K562 (cell line): ENCODE measurements around the gene GFRA1. TPM values are rescaled to one million over a fixed set of nuclear protein-coding genes. Genes with fewer than 3 reads are reported as not detected.

ENCODE experiments used
- ATAC-seq: fragments of 200-7000 bp; cut with Tn5 transposase; 3 replicates; pipeline ENCODE4 v1.9.1; 2020; ENCODE audit warnings: moderate library complexity
- BruUV-seq: library from RNA; stranded (reverse); fragments of 400-500 nt; replicated peaks from 2 replicates; lab custom pipeline; 2021; lab: Mats Ljungman, UMichigan
- CTCF ChIA-PET: fragments of 300-600 bp; formaldehyde crosslinking; extraction: SDS; loops from one replicate; lab custom pipeline; 2021; ENCODE audit warnings: low intra/inter-chr PET ratio; lab: Yijun Ruan, JAX
- POLR2A ChIA-PET: fragments of 300-600, 350-650 bp; sonication (Branson Sonifier 250); formaldehyde crosslinking; extraction: SDS; loops from one replicate; lab custom pipeline; 2021; ENCODE audit warnings: antibody characterized with exemption, inconsistent platforms; lab: Yijun Ruan, JAX
- DNase-seq, 4 experiments: peaks; one replicate each; pipeline versions ENCODE4 v3.0.0 to v3.0.0-alpha.2; 2011 to 2018; ENCODE audit warnings: low spot score in 3 of 4, mixed read lengths in 3 of 4; ENCODE audit errors: extremely low read depth in 1 of 4
- FAIRE-seq: peaks from 2 replicates; lab custom pipeline; 2011; peaks lifted over from hg19 to GRCh38; lab: Jason Lieb, UNC
- H2AFZ ChIP-seq: 2 replicates; pipeline ENCODE4 v1.6.0; 2011; ENCODE audit warnings: low read depth, low read length, control low read depth, inconsistent platforms
- H3K27ac ChIP-seq: fragments of 200-600 bp; 3 replicates; pipeline ENCODE4 v1.8.0; 2011; ENCODE audit warnings: low read depth, mild to moderate bottlenecking, control low read depth, inconsistent platforms, low read length, moderate library complexity, mixed read lengths; ENCODE audit errors: extremely low read depth
- H3K27me3 ChIP-seq, 2 experiments: fragments of 300-600 bp in 1 of 2; 2 replicates in 1 of 2; 3 replicates in 1 of 2; pipeline versions ENCODE4 v1.6.0 to v1.8.0; 2011; ENCODE audit warnings: inconsistent platforms in 2 of 2, low read length in 2 of 2, mild to moderate bottlenecking in 1 of 2, mixed read lengths in 1 of 2, moderate library complexity in 1 of 2; ENCODE audit not compliant: control insufficient read depth in 2 of 2, insufficient read depth in 2 of 2
- H3K36me3 ChIP-seq: fragments of 300-600 bp; 3 replicates; pipeline ENCODE4 v1.8.0; 2011; ENCODE audit warnings: mild to moderate bottlenecking, low read length, inconsistent platforms; ENCODE audit not compliant: control insufficient read depth, insufficient read depth
- H3K4me1 ChIP-seq, 2 experiments: fragments of 200-600 bp in 1 of 2; replicated peaks in 1 of 2; 2 replicates in 1 of 2; 3 replicates in 1 of 2; pipeline versions ENCODE4 v1.5.1 to v1.8.0; 2011; ENCODE audit warnings: inconsistent platforms in 2 of 2, low read length in 2 of 2, mild to moderate bottlenecking in 1 of 2, mixed read lengths in 1 of 2, moderate library complexity in 1 of 2; ENCODE audit not compliant: control insufficient read depth in 2 of 2, insufficient read depth in 2 of 2
- H3K4me2 ChIP-seq: 2 replicates; pipeline ENCODE4 v1.6.1; 2011; ENCODE audit warnings: low read length, control low read depth, inconsistent platforms, mixed read lengths; ENCODE audit not compliant: insufficient read depth
- H3K4me3 ChIP-seq: fragments of 200-600 bp; sonication (generic), shearing (Covaris generic); 2 replicates; pipeline ENCODE4 v1.5.1; 2016; ENCODE audit warnings: control low read depth, inconsistent platforms
- H3K79me2 ChIP-seq: fragments of 200-600 bp; 3 replicates; pipeline ENCODE4 v1.8.0; 2011; ENCODE audit warnings: low read length, inconsistent platforms; ENCODE audit not compliant: control insufficient read depth, insufficient read depth
- H3K9ac ChIP-seq, 2 experiments: 2 replicates each; pipeline versions ENCODE4 v1.6.0 to v1.6.1; 2011; ENCODE audit warnings: low read depth in 2 of 2, low read length in 2 of 2, control low read depth in 1 of 2, inconsistent platforms in 1 of 2, mild to moderate bottlenecking in 1 of 2, mixed read lengths in 1 of 2; ENCODE audit not compliant: insufficient read depth in 1 of 2
- H3K9me1 ChIP-seq: one replicate; pipeline ENCODE4 v1.6.0; 2011; ENCODE audit warnings: inconsistent platforms, mild to moderate bottlenecking, low read length, moderate library complexity; ENCODE audit not compliant: control insufficient read depth, insufficient read depth
- H3K9me3 ChIP-seq: replicated peaks from 2 replicates; pipeline ENCODE4 v1.5.1; 2011; ENCODE audit warnings: low read depth, low read length, inconsistent platforms; ENCODE audit not compliant: control insufficient read depth, insufficient read depth
- H4K20me1 ChIP-seq: replicated peaks from 2 replicates; pipeline ENCODE4 v1.6.1; 2011; ENCODE audit warnings: low read length, inconsistent platforms, mixed read lengths; ENCODE audit not compliant: control insufficient read depth, insufficient read depth
- ADNP ChIP-seq: fragments of 200-800 bp; sonication (Bioruptor generic); IDR thresholded peaks from 2 replicates; pipeline ENCODE4 v1.6.1; 2016; ENCODE audit warnings: missing genetic modification characterization, missing compliant biosample characterization
- BACH1 ChIP-seq: fragments of 200-800 bp; sonication (Bioruptor generic); IDR thresholded peaks from 2 replicates; pipeline ENCODE4 v1.6.1; 2016; ENCODE audit warnings: missing genetic modification characterization, missing compliant biosample characterization
- GABPA ChIP-seq: fragments of 200-800 bp; sonication (Bioruptor generic); conservative IDR thresholded peaks from 2 replicates; pipeline ENCODE4 v1.6.1; 2016; ENCODE audit warnings: low read depth, missing genetic modification characterization, missing compliant biosample characterization
- HDAC1 ChIP-seq, 2 experiments: fragments of 450-650 bp; IDR thresholded peaks; 2 replicates each; pipeline ENCODE4 v1.6.1; 2016 to 2017; ENCODE audit warnings: inconsistent platforms in 1 of 2, mild to moderate bottlenecking in 1 of 2, moderate library complexity in 1 of 2
- HIVEP1 ChIP-seq: fragments of 250-450 bp; sonication (Bioruptor Pico); IDR thresholded peaks from 2 replicates; pipeline ENCODE4 v1.4.0; 2020; ENCODE audit warnings: mild to moderate bottlenecking
- HLTF ChIP-seq: fragments of 450-650 bp; IDR thresholded peaks from 2 replicates; pipeline ENCODE4 v1.6.1; 2016
- L3MBTL2 ChIP-seq: fragments of 450-650 bp; IDR thresholded peaks from 2 replicates; pipeline ENCODE4 v1.6.1; 2016; ENCODE audit warnings: mild to moderate bottlenecking, moderate library complexity
- NCOA6 ChIP-seq: fragments of 450-650 bp; IDR thresholded peaks from 2 replicates; pipeline ENCODE4 v1.6.1; 2017; ENCODE audit warnings: mild to moderate bottlenecking
- PRMT5 ChIP-seq: sonication (generic); formaldehyde crosslinking; IDR thresholded peaks from 2 replicates; pipeline ENCODE4 v1.5.0; 2020; ENCODE audit warnings: missing genetic modification reagents
- SIRT6 ChIP-seq: IDR thresholded peaks from one replicate; pipeline ENCODE4 v1.6.1; 2012; ENCODE audit warnings: low read depth, mild to moderate bottlenecking, control low read depth, inconsistent platforms, low read length, moderate library complexity
- SP1 ChIP-seq: sonication (generic); formaldehyde crosslinking; IDR thresholded peaks from 2 replicates; pipeline ENCODE4 v1.8.1; 2022; ENCODE audit warnings: mild to moderate bottlenecking, missing genetic modification reagents
- TAF7 ChIP-seq: fragments of 450-650 bp; IDR thresholded peaks from 2 replicates; pipeline ENCODE4 v1.6.1; 2016; ENCODE audit warnings: missing genetic modification characterization, missing compliant biosample characterization
- TCFL5 ChIP-seq: fragments of 250-450 bp; sonication (Bioruptor Pico); conservative IDR thresholded peaks from 2 replicates; pipeline ENCODE4 v1.6.1; 2021; ENCODE audit warnings: mild to moderate bottlenecking, moderate library complexity, matching md5 sums
- ZNF184 ChIP-seq: sonication (generic); formaldehyde crosslinking; IDR thresholded peaks from 2 replicates; pipeline ENCODE4 v1.5.0; 2020; ENCODE audit warnings: missing genetic modification reagents
- ZNF232 ChIP-seq: sonication (generic); formaldehyde crosslinking; IDR thresholded peaks from 2 replicates; pipeline ENCODE4 v1.8.0; 2022; ENCODE audit warnings: mild to moderate bottlenecking, missing genetic modification reagents
- WGBS: fragments of 100-300 bp; shearing (Covaris generic); methylation state at CpG from one replicate; pipeline ENCODE4 v1.1.6; 2016; ENCODE audit warnings: low coverage, mixed read lengths; ENCODE audit not compliant: insufficient coverage; ENCODE audit errors: missing lambda C conversion rate; 5-methylcytosine and 5-hydroxymethylcytosine counted together
- in situ Hi-C: fragments of 300-500 bp; cut with MboI; formaldehyde crosslinking; loops from 4 replicates; pipeline ENCODE4 v1.15.0; 2018; ENCODE audit warnings: inconsistent platforms, mixed read lengths
- intact Hi-C: fragments of 100-400 bp; cut with micrococcal nuclease; formaldehyde crosslinking; loops from 2 replicates; pipeline ENCODE4 v1.14.2; 2022
- polyA plus RNA-seq, 8 experiments: library from polyadenylated mRNA; depleted of rRNA in 4 of 8; stranded (reverse) in 5 of 8; unstranded in 3 of 8; fragments of >200 nt; fragmentation: Nextera tagmentation in 2 of 8; fragmentation: Illumina TruSeq in 1 of 8; extraction: Ambion mirVana in 2 of 8; extraction: Trizol in 1 of 8; gene quantifications; 2 replicates each; pipeline versions ENCODE4 v1.2.1 to v1.2.3, GENCODE V29; 2011 to 2014; ENCODE audit warnings: inconsistent platforms in 1 of 8, missing spikeins in 1 of 8
- total RNA-seq, 7 experiments: library from RNA; depleted of rRNA in 6 of 7; stranded (reverse); fragments of >200 nt in 6 of 7; fragmentation: Illumina TruSeq in 2 of 7; extraction: Trizol in 2 of 7; gene quantifications; 2 replicates each; pipeline versions ENCODE4 v1.2.1 to v1.2.3, GENCODE V29; 2011 to 2021; ENCODE audit warnings: low replicate concordance in 1 of 7
- TF ChIP-seq, protein P1 (sequence below): fragments of 250-450 bp; sonication (Bioruptor Pico); IDR thresholded peaks from 2 replicates; pipeline ENCODE4 v1.8.0; 2022; ENCODE audit warnings: moderate library complexity, mild to moderate bottlenecking, inconsistent platforms
- TF ChIP-seq, protein P2 (sequence below): sonication (generic); formaldehyde crosslinking; IDR thresholded peaks from 2 replicates; pipeline ENCODE4 v1.8.0; 2022; ENCODE audit warnings: mild to moderate bottlenecking, missing genetic modification reagents

Gene GFRA1
- total and polyA plus RNA-seq, 9 of the 15 experiments (the other 6 are each of a cell fraction or from before 2014, with no cell fraction given) = 0.04 TPM; not detected in 8

GRCh38 chr10:116170815-116171250, 102.2 kb downstream of the GFRA1 start:
- BruUV-seq = no TSS peak
- Histone ChIP-seq H3K36me3 (no peaks in the 10 kb centered on the region), H2AFZ (no peak overlapping the region), H3K9me3 (no peaks in the 10 kb centered on the region), H3K4me3 (no peak overlapping the region), H3K27ac (no peak overlapping the region), H3K9me1 (no peaks in the 10 kb centered on the region), H3K4me1 (no peaks in the 10 kb centered on the region), H4K20me1 (no peaks in the 10 kb centered on the region), H3K79me2 (no peaks in the 10 kb centered on the region), H3K4me2 (no peak overlapping the region), H3K27me3 (no peaks in the 10 kb centered on the region), H3K9ac (no peak overlapping the region)
- ATAC-seq (no peak), DNase-seq (no peak), FAIRE-seq (no peak)
- 0% methylated on average over 2 of the region's 2 CpGs for WGBS
- no peak for TF ChIP-seq GABPA (tag)
- no peak for TF ChIP-seq ADNP (tag)
- no peak for TF ChIP-seq HIVEP1
- TF ChIP-seq, protein P1, sequence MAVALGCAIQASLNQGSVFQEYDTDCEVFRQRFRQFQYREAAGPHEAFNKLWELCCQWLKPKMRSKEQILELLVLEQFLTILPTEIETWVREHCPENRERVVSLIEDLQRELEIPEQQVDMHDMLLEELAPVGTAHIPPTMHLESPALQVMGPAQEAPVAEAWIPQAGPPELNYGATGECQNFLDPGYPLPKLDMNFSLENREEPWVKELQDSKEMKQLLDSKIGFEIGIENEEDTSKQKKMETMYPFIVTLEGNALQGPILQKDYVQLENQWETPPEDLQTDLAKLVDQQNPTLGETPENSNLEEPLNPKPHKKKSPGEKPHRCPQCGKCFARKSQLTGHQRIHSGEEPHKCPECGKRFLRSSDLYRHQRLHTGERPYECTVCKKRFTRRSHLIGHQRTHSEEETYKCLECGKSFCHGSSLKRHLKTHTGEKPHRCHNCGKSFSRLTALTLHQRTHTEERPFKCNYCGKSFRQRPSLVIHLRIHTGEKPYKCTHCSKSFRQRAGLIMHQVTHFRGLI (CRISPR knock-in tag) = no peak
- no peak for TF ChIP-seq TAF7 (tag)
- TF ChIP-seq TCFL5 (CRISPR knock-in tag) = no peak
- TF ChIP-seq ZNF184 = no peak
- TF ChIP-seq, protein P2, sequence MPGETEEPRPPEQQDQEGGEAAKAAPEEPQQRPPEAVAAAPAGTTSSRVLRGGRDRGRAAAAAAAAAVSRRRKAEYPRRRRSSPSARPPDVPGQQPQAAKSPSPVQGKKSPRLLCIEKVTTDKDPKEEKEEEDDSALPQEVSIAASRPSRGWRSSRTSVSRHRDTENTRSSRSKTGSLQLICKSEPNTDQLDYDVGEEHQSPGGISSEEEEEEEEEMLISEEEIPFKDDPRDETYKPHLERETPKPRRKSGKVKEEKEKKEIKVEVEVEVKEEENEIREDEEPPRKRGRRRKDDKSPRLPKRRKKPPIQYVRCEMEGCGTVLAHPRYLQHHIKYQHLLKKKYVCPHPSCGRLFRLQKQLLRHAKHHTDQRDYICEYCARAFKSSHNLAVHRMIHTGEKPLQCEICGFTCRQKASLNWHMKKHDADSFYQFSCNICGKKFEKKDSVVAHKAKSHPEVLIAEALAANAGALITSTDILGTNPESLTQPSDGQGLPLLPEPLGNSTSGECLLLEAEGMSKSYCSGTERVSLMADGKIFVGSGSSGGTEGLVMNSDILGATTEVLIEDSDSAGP (CRISPR knock-in tag) = no peak
- no peak for TF ChIP-seq HLTF
- TF ChIP-seq ZNF232 (CRISPR knock-in tag) = no peak
- TF ChIP-seq SIRT6 = no peak
- TF ChIP-seq SP1 (CRISPR knock-in tag) = no peak
- TF ChIP-seq PRMT5 = no peak
- TF ChIP-seq BACH1 (tag) = no peak
- TF ChIP-seq L3MBTL2 = no peak
- TF ChIP-seq HDAC1 (IDR thresholded peaks at IDR 0.05) = no peak
- no peak for TF ChIP-seq NCOA6
- intact Hi-C loops (no loop called here), in situ Hi-C loops (no loop called here)
- ChIA-PET CTCF (no interaction called here), POLR2A (no interaction called here)
